ENCODE data around the gene FOXD4L1.
"Not testable (repeated sequence)": the region's sequence is repeated elsewhere in the genome, so short reads cannot be mapped to it uniquely, and the experiment has no call there.

The FOXD4L1 gene

GRCh38 chr2:113498365-113498764, at the start of gene FOXD4L1:
Gene FOXD4L1 (plus strand): TSS chr2:113498665. CDS start chr2:113499257, 592 bp downstream.
- DNase-seq: not testable (repeated sequence)

DNA sequence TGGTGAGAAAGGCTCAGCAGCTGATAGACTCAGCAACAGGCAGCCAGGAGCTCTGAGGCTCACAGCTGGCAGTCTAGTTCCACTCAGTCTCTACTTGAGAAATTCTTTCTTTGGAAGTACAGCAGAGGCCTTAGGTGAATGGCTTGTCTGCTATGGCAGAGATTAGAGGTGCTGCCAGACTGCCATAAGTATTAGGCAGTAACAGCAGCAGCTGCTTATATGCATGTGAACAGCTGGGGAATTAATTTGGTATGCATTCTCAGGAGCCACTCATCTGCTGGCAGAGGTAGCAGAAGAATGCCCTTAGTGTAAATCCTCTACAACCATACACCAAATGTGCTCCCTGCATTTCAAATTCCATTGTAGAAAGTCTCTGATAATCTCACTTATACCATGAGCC, 32.7 kb upstream of the FOXD4L1 start:
- DNase-seq: not testable (repeated sequence)

DNA sequence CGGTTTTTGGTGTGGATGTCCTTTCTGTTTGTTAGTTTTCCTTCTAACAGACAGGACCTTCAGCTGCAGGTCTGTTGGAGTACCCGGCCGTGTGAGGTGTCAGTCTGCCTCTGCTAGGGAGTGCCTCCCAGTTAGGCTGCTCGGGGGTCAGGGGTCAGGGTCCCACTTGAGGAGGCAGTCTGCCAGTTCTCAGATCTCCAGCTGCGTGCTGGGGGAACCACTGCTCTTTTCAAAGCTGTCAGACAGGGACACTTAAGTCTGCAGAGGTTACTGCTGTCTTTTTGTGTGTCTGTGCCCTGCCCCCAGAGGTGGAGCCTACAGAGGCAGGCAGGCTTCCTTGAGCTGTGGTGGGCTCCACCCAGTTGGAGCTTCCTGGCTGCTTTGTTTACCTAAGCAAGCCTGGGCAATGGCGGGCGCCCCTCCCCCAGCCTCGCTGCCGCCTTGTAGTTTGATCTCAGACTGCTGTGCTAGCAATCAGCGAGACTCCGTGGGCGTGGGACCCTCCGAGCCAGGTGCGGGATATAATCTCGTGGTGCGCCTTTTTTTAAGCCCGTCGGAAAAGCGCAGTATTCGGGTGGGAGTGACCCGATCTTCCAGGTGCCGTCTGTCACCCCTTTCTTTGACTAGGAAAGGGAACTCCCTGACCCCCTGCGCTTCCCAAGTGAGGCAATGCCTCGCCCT, 21.6 kb upstream of the FOXD4L1 start:
- not testable (repeated sequence) for DNase-seq

DNA sequence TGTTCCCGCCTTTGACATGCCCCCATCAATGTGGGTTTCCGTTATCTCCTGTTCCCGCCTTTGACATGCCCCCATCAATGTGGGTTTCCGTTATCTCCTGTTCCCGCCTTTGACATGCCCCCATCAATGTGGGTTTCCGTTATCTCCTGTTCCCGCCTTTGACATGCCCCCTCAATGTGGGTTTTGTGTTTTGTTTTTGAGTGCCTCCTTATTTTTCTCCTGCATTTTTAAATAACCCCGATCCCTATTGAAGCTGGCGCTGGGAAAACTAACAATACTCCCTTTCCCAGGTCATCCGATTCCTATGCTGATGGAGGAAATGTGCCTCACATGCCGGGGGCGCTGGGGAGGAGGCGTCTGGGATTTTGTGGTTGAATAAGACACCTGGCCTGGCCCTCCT, 1.9 kb upstream of the FOXD4L1 start:
- DNase-seq: peak; percentile 42

GRCh38 chr2:113499019-113499885, 787 bp downstream of the FOXD4L1 start:
- not testable (repeated sequence) for DNase-seq

DNA sequence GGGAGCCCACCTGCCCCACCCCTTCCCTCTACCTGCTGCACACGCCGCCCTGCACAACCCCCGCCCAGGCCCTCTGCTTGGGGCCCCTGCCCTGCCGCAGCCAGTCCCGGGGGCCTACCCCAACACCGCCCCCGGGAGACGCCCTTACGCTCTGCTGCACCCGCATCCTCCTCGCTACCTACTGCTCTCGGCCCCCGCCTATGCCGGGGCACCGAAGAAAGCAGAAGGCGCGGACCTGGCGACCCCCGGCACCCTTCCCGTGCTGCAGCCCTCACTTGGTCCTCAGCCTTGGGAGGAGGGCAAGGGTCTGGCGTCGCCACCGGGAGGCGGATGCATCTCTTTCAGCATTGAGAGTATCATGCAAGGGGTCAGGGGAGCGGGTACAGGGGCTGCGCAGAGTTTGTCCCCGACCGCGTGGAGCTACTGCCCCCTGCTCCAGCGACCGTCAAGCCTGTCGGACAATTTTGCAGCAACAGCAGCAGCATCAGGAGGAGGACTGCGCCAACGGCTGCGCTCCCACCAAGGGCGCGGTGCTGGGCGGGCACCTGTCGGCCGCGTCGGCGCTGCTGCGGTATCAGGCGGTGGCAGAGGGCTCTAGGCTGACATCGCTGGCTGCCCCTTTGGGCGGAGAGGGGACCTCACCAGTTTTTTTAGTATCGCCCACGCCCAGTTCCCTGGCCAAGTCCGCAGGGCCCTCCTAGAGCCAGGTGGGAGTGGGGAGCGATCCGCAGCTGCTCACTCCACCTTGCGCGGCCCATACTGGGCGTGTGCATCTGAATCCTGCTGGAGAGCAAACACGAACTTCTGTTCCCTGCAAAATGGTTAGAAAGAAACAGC, 1.6 kb downstream of the FOXD4L1 start:
- DNase-seq: peak; percentile 11

GRCh38 chr2:113500723-113501038, 2.2 kb downstream of the FOXD4L1 start:
- not testable (repeated sequence) for DNase-seq

DNA sequence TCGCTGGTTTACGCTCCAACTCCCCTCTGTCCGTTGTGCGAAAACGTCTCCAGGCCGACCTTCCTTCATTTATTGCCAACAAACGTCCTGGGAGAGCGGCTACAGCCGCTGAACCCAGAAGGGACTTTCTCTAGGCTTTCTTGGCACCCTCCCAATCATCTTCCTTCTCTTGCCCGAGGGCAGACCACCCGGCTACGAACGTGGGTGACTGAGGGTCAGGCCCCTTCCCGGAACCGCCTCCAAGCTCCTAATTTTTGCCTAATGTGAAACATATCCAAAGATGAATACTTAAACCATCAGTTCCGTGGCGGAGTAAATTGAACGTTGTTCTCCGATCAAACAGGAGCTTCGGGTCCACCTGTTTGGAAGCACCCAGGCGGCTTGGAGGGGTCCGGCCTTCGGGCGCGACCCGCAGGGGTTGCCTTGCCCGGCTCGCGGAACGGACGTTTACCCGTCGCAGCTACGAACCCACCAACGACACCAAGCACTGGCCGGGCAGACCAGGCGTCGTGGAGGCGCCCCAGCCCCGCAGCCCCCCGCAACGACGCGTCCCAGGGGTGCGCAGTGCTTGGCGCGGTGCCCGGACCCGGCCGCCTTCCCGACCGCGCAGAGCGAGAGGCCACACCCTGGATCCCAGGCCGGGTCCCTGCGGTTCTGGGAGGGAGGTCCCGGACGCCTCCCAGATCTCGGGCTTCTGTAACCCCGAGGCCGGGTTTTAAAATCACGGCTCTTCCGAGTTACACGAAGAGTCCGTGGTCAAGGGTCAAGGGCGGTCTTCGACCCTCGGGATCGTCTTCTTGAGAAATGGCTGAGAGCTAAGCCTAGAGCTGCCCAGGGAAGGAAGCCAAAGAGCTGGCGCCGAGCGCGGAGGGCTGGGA, 4.0 kb downstream of the FOXD4L1 start:
- DNase-seq: not testable (repeated sequence)

GRCh38 chr2:113503094-113504042, 4.9 kb downstream of the FOXD4L1 start:
- DNase-seq: peak; percentile 22

DNA sequence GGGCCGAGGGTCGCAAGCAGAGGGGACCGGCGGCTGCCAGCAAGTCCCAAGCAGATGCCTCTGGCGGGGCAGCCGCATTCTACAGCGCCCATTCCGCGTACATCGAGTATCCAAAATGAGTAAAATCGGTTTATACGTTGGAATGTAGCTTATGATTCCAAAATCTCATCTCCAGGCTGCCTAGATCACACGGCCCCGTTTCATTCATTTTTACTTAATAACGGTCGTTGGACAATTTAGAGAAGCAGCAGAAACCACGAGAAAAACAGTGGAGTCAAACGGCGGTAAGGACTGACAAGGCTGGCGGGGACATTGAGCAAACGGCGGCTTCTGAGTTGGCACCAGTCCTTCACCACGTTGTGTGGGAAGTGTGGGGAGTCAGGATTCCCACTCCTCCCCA, 5.6 kb downstream of the FOXD4L1 start:
- DNase-seq: peak; percentile 29

- DNase-seq: not testable (repeated sequence)
Observed at GRCh38 chr2:113507394-113508140, 9.1 kb downstream of the FOXD4L1 start.

DNA sequence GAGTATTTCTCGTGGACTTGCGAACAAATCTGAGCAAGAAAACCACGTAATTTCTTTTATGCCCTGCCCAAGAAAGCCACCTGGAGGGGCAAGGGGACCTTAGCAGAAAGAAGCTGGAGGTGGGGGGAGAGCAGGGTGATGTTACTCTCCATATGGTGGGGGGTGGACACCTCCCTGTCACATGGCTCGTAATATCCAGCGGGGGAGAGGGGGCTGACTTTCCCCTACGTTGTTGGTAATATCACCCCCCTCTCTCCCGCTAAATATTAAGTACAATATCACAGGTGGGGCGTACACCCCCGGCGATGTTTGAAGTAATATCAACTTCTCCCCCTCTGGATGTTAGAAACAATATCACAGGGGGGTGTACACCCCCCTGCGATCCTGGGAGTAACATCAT, 9.7 kb downstream of the FOXD4L1 start:
- not testable (repeated sequence) for DNase-seq

GRCh38 chr2:113510913-113511312, 12.4 kb downstream of the FOXD4L1 start:
- DNase-seq: not testable (repeated sequence)

DNA sequence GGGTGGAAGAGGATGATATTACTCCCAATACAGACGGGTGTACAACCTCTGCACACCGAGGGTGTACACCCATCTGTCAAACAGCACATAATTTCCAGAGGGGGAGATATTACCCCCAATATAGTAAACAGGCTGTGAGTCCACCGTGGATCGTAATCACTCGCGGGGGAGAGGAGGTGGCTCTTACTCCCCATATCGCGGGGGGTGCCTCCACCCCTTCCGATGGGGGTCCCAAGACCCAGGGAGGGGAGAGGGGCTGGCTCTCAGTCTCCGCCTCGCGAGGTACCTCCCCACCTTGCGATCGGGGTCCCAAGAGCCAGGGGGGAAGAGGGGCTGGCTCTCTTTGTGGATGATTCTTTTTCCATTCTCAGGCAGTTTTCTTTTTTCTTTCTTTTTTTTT, 13.4 kb downstream of the FOXD4L1 start:
- DNase-seq: not testable (repeated sequence)

DNA sequence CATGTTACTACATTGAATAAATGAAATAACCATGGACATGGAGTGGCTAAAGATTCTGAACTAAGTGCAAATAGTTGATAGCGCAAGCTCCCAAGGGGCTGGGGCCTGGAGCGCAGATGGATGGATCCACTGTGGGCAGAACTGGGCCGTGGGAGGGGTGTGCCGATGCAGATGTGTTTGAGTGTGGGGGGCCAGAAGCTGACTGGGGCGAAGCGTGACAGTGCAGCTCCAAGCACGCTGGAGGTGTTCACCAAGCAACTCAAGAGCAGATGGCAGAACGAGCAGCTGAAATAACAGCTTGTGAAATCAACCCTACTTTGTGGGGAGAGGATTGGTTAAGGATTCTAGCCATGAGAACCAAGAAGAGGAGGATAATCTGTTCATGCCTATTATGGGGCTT, 17.0 kb downstream of the FOXD4L1 start:
- not testable (repeated sequence) for DNase-seq

- DNase-seq: not testable (repeated sequence)
Observed at GRCh38 chr2:113515995-113516394, 17.5 kb downstream of the FOXD4L1 start.

DNA sequence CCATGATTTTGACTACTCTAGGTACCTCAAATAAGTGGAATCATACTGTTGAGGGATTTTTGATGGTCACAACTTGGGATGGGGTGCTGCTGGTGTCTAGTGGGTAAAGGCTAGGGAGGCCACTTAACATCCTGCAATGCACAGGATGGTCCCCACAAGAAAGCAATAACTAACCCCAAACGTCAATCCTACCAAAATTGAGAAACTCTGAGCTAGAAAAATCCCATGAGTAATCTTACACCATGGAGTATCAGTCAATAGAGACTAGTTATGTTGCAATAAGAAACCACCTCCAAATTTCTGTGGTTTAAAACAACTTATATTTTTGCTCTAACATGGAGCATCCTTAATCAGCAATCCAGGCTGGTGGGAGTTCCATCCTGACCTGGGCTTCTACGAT, 18.6 kb downstream of the FOXD4L1 start:
- DNase-seq: not testable (repeated sequence)

- peak; percentile 77 for DNase-seq
Observed at GRCh38 chr2:113520837-113521236, 22.4 kb downstream of the FOXD4L1 start.

GRCh38 chr2:113521492-113521891, 23.0 kb downstream of the FOXD4L1 start:
- DNase-seq: not testable (repeated sequence)

- DNase-seq: not testable (repeated sequence)
Observed at GRCh38 chr2:113524986-113525385, 26.5 kb downstream of the FOXD4L1 start.

All from hematopoietic multipotent progenitor cell treated with erythropoietin and hydrocortisone succinate and interleukin-3 and kit ligand, for 6 days (in vitro differentiated cells).